Measurements from ENCODE around the gene TM4SF5.

GRCh38 chr17:4725646-4726310, 45.9 kb upstream of the TM4SF5 start:
- TF ChIP-seq RAD21 (conservative IDR thresholded peaks at IDR 0.05) = no peak
- TF ChIP-seq CTCF (IDR thresholded peaks at IDR 0.05; ENCODE audit: poor library complexity, severe bottlenecking) = no peak
- no peak for TF ChIP-seq POLR2AphosphoS5 (IDR thresholded peaks at IDR 0.05)
- TF ChIP-seq EZH2 (IDR thresholded peaks at IDR 0.05; ENCODE audit: borderline replicate concordance, insufficient read depth, low read length, poor library complexity, severe bottlenecking) = no peak
